CD4-positive, alpha-beta T cell treated with Interleukin-15 for 4 hours (primary cell): ENCODE data around the gene NKD1.
"Not testable (repeated sequence)": the region's sequence is repeated elsewhere in the genome, so short reads cannot be mapped to it uniquely, and the experiment has no call there.

Experiments
- DNase-seq: peaks from one replicate; pipeline ENCODE4 v3.0.0-alpha.2; 2020; ENCODE audit warnings: low spot score

The NKD1 gene

DNA sequence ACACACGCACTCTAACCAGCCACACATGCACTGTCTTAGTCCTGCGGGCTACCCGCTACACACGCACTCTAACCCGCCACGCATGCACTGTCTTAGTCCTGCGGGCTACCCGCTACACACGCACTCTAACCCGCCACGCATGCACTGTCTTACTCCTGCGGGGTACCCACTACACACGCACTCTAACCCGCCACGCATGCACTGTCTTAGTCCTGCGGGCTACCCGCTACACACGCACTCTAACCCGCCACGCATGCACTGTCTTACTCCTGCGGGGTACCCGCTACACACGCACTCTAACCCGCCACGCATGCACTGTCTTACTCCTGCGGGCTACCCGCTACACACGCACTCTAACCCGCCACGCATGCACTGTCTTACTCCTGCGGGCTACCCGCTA, 31.2 kb downstream of the NKD1 start:
- not testable (repeated sequence) for DNase-seq

DNA sequence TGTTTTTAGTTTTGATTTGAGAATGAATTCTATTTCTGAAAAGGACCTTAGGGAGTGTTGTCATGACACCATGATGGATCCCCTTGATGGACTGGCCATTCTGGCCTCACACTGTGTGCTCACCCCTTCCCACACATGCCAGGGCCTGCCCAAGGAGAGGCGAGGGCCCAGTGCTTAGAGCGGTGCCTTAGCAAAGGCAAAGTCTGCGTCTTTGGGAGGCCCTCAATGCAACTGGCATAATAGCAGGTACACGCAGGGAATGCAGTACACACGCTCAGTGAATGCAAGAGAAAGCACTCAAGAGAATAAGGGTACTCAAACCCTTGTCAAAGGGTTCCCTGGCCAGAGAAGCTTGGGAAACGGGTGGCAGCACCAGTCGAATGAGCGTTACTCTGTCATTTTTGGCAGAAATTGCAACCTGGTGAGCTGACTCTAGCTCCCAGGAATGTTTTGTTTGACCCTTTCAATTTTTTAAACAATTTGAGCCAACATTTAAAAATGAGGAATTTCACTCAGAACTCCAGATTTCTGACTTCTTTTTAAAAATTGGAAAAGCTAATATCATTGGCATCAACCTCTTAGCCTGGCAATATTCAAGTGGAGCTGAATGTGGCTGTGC, 32.1 kb downstream of the NKD1 start:
- no peak for DNase-seq

DNA sequence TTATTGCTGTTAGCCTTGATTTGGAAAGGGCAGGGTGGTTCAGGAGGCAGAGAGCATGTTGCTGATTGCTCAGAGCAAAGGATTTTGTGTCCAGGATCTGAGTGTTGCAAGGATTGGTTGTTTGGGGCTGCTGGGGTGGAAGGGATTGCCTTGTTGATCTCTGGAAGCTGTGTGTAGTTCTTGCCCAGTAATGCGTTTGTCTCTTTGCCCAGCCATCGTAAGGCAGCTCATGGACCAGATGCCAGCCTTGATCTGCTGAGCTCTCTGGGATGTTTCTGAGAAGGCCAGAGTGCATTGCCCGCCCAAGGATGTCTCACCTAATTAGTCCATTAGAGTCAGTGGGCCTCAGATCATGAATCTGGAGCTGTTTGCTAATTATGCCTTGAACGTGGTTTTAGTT, 33.6 kb downstream of the NKD1 start:
- no peak for DNase-seq

DNA sequence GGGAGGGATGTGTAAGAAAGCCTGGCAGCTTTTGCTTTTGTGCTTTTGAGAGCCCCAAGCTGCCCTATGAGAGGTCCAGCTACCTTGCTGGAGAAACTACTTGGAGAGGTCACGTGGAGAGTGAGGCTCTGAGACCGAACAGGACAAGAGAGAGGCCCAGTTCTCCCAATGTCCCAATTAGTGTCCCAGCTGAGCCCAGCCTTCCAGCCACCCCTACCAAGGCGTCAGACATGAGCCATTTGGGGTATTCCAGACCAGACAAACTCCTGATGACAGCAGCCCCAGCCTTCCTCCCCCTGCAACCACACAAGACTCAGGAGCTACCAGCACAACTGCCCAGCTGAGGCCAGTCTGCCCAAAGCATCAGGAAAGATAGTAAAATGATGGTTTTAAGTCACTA, 35.0 kb downstream of the NKD1 start:
- DNase-seq = no peak

DNA sequence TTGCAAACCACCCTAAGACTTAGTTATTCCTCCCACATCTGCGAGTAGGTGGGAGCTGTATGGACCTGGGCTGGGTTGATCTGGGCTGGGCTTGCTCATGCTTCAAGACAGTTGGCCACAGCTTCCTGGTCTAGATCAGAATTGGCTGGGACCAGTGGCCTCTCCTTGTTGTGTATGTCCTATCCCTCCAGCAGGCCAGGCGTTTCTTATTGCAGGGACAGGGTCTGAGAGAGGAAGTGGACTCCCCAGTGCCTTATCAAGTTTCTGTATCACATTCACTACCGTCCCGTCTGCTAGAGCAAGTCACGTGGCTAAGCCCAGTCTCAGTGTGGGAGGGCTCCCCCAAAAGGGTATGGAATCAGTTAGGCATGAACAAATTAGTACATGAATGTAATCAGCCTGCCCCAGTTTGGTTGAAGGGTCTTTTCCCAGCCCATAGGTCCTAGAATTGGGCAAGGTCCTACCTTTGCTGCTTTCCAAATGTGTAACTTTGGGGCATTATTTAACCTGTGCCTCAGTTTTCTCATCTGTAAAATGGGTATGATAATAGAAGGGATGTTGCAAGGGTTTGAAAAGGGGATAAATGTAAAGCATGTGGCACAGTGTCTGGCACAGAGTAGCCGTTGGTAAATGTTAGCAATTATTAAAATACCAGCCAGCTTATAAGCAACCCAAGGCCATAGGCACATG, 36.0 kb downstream of the NKD1 start:
- DNase-seq = no peak

DNA sequence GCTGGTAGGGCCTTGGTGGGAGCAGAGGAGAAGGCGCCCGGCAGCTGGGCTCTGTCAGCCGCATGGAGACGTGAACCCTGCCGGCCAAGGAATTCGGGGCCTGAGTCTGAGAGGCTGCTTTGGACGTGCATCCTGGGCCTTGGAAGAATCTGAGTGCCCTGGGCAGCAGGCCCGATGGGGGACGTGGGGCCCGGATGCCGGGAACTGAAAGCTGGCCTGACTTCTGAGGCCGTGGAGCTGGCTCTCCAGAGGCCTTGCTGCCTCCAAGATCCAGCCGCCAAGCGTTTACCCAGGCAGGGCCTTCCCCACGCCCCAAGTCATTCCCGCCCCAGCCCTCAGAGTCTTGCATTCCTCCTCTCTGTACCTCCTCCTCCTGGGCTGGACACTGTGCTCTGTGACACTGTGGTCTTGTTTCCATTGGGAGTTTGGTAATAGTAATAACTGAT, 37.2 kb downstream of the NKD1 start:
- no peak for DNase-seq

DNA sequence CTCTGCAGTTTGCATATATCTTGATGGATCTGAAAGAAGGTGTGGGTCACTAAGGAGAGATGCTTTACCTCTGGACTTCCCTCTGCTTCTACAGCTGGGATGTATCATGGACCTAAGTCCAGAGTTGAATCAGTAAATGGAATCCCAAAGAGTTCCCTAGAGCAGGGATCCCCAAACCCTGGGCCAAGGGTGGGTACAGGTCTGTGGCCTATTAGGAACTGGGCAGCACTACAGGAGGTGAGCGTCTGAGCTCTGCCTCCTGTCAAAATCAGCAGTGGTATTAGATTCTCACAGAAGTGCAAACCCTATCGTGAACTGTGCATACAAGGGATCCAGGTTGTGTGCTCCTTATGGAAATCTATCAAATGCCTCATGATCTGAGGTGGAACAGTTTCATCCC, 39.3 kb downstream of the NKD1 start:
- no peak for DNase-seq

DNA sequence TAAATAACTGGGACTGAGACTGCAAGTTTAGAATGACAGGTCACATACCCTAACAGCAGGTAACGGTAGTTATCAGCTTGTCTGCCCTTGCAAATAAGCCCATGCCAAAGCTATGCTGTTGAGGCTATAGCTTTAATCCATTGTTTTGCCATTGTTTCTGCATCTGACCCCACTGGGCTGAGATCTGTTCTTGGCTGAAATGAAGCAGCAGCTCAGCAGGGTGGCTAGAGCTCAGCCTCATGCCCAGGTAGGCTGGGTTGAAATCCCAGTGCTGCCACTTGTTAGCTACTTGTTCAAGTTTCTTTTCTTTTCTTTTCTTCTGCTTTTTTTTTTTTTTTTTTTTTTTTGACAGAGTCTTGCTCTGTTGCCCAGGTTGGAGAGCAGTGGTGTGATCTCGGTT, 40.1 kb downstream of the NKD1 start:
- DNase-seq = no peak

DNA sequence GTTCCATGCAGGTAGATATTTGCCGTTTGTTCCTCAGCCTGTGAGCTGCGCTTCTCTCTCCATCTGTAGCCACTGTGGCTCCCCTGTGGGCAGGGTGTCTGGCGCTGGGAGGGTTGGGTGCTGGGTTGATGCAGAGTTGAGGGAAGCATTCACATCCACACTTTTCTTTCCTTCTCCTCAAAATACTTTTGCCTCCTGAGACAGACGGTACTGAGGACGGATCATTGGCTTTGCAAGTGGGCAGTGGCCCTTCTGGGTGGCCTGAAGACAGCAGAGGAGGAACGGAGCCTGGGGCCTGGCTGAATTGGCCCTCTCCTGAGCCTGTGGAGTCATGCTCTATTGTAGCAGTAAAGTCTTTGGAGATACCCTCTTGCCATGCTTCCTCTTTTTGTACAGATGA, 43.0 kb downstream of the NKD1 start:
- no peak for DNase-seq

DNA sequence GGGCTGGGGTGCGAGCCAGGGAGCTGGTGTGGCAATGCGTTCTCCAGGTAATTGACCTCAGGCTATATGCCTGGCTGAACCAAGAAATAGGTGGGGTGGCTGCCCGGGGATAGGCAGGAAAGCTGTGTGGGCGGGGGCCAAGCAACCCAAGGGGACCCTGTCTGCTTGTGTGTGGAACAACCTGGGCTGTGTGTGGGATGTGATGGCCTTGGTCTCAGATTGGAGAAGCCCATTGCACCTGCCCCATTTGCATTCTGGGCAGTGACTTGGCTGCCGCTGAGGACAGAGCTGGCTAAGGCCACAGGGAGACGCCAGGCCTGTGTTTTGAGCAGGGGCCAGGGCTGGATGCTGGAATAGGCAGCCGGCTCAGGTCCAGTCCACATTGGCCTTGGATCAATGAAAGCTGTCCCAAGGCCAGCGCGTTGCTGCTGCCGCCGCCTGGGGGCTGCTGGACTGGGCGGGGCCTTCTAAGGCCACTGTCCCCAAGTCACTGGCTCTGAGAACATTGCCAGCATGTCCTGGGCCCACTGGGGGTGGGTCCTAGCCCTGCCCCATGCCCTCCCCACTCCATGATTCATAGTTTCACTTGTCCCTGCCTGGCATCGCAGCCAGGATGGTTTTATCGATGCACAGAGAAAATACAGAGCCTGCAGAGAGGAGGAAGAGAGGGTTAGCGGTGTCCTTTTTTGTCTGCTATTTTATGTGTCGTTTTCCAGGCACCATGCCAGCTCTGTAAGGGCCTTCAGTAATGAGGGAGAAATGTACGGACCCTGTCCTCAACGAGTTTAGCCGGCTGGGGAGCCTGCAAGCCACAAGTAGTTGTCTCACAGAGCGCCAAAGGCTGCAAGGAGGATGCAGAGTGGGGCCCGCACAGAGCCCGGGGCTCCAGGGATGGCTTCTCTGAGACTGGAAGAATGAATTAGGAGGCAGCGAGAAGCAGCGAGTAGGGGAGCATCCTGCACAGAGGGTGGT, 43.9 kb downstream of the NKD1 start:
- no peak for DNase-seq

DNA sequence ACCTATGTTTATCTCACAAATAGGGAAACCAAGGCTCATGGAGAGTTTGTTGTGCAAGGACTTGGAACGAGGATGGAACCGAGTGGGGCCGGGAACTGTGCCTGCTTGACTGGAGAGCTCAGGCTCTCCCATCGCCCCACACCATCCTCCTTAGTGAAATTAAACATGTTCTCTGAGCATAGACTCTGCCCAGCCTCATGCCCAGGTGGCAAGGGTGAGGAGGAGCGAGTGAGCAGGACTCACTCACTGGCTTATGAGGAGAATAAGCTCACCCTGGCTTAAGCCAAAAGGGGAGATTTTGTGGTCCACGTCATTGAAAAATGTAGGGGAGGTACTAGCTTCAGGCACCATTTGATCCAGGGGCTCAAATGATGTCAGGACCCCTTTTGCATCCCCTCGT, 44.8 kb downstream of the NKD1 start:
- DNase-seq = no peak

DNA sequence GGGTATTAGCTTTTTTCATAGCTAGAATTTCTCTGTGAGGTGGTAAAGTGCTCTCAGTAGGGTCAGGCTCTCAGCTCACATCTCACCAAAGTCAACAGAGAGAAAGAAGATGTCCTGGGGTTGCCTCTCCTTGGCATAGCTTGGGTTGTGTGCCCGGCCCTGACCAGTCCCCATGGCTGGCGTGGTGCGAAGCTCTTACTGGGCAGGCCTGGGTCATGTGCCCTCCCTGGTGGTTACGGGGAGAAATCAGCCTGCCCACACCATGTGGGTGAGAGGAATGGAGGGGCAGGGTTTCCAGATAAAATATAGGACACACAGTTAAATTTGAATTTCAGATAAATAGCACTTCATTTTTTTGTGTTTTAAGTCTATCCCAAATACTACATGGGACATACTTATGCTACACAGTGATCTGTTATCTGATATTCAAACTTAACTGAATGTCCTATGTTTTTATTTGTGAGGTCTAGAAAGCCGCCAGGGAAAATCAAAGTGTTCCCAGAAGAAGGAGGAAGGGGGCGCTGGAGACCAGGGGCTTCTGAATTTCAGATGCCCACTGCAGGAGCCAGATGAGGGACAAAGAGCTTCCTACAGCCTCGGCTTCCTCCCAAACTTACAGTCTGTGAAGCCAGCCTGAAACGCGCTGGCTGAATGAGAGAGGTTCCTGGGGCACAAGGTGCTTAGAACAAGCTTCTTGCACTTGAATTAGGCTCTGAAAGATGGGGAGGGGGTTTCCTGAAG, 45.4 kb downstream of the NKD1 start:
- no peak for DNase-seq

DNA sequence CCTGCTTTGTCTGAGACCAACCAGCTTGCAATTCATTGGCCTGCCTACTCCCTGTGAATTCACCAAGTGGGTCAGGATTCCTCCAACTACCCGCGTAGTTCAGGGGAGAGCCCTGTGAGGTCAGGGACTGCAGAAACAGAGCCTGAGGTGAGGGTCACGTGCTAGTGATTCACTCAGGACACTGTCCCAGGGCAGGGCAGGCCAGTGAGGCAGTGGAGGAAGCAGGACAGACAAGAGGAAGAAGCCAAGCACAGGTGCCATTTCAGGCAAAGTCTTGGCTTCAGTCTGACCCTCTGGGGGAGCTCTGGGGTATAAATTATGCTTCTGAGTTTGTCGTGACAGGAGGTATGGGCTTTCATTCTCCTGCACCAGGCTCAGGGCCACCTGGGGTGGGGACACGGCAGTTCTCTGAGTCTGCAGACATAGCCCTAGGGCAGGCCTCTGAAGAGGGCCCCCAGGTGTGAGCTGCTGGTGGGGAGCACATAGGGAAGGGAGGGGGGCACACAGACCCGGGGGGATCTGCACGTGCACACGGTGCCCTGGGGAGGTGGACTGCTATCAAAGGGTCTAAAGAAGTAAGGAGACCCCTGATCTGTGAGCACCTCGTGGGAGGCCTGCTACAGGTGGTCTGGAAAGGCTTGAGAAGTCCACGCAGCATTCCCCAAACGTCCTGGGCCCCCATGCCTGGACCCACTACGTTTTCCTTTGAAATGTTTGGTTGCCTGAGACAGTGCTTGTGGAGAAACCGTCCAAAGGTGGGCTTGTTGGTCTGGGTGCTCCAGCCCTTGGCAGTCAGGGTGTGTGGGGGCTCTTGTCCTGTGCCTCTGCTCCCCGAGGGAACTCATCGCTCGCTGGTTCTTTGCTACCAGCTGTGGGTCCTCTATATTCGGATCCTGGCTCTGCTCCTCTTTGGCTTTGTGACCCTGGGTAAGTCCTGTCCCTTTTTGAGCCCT, 46.4 kb downstream of the NKD1 start:
- DNase-seq = no peak

DNA sequence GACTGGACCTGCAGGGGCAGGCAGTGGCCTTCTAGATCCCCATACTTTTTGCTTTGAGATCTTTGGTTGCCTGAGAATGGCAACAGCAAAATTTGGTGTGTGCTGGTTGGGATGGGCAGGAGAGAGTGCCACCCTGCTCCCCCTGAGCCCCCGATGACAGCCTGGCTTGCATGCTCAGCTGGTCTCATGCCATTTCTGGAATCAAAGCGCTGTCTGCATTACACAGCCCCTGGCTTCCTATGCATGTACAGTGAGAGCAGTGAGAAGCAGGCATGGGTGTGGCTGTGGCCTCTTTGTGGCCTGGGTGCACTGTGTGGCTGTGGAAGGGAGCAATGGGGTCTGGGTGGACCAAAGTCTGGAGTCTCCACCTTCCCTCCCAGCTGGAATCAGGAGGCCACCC, 47.7 kb downstream of the NKD1 start:
- no peak for DNase-seq

DNA sequence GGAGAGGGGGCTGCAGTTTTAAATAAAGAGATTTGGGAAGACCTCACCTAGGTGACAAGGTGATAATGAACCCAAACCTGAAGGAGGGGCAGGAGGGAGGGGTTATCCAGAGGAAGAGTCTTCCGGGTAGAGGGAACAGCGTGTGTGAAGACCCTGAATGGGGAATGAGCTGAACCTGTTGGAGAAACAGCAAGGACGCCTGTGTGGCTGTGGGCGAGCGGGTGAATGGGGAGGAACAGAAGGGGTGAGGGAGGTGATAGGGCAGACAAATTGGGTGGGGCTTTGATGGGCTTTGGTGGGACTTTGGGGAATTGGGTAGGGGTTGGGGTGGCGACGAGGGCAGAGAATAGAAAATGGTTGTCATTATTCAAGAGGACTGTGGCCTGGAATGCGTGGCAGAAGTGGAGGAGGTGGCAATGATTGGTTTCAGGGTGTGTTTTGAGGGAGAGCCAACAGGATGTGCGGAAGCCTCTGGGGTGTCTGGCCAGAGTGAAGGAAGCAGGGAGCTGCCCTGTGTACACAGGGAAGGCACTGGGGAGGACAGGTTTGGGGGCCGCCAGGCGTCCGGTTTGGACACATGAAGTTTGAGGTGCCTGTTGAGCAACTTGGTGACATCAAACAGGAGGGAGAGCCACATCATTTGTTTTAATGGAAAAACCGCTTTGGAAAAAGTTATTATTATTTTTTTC, 48.7 kb downstream of the NKD1 start:
- no peak for DNase-seq

DNA sequence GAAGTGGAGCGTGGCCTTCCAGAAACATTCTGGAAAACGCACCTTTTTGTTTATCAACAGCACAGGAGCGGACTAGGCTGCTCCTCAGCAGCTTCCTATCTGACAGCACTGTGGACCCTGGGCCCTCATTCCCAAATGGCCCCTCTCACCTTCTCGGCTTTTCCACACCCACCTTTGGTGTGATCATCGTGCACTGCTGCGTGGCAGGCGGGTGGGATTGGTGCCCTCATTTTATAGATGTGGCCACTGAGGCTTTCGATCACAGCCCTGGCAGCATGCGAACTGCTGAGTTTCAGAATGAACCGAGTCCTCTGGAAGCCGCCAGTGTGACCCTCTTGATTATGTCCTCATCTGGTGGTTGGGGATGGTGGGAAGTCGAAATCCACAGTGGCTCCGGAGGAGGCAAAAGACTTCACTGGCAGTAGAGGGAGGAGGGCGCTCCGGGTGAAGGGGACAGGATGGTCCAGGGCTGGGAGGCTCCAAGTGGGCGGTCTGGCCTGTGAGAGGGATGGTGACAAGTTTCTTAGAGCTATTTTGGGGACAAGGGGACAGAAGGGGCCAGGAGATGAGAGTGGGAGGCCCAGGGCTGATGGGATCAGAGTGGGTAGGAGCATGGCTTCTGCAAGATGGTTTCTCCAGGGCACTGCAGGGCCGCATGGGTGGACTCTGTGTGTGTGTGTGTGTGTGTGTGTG, 49.5 kb downstream of the NKD1 start:
- DNase-seq = no peak

DNA sequence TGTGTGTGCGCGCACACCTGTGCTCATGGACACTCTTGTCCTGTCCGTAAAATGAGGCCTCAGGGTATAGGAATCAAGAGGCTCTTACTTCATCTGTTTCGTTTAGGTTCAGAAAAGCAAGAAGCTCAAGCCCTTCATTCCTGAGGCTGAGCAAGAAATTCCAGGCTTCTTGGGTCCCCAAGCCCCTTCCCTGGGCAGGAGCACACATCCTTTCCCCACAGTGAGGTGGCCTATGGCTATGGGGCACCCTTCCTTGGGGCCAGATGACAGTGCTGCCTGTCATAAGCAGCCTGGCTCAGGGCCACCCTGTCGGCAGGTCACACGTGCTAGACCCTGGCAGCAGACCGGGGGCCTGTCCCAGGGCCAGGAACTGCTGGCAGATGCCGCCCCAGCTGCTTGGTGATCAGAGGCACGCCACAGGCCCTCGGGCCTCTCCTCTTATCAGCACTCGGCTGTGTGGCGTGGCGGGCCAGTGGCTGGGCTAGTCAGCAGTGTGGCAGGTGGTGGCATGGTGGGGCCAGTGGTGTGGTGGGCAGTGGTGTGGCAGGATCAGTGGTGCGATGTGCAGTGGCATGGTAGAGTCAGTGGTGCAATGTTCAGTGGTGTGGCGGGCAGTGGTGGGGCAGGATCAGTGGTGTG, 50.2 kb downstream of the NKD1 start:
- no peak for DNase-seq

DNA sequence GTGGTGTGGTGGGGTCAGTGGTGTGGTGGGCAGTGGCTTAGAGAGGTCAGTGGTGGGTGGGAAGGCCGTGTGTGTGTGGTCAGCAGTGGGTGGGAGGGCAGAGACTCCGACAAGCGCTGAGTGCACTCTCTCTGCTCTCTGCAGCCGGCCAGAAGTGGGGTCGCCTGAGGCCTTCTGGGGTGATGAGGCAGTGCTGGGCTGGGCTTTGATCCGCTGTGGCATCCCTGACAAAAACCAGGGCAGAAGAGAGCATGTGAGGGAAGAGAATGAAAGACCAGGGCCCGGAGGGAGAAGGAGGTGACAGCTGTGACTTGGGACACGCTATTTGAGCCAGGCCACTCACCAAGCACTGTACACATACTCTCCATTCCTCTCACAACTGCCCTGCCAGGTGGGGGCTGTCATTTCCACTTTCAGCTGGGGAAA, 50.8 kb downstream of the NKD1 start:
- DNase-seq = no peak

DNA sequence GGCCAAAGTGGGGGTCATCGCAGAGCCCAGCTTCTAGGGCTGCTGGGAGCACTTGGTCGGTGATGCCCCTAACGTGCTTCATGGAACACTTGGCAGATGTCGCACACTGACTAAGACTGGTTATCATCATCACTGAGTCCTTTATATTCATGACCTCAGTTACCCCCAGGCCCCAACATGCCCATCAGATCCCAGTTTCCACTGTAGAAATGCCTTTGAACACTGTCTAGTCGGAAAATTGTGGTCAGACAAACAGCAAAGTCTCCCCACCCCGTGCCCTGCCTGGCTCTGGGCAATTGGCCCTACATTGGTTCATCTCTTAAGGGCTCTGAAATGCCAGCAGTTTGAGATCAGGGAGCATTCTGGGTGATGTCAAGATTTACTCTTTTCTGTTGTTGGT, 51.3 kb downstream of the NKD1 start:
- no peak for DNase-seq
